Osteocyte (in vitro differentiated cells): ENCODE results near the gene EEF1G. TPM values are rescaled to one million over a fixed set of nuclear protein-coding genes. Genes with fewer than 3 reads are reported as not detected.

Source experiments
- DNase-seq: peaks from one replicate; pipeline ENCODE4 v3.0.0; 2021; ENCODE audit warnings: mixed read lengths; ENCODE audit not compliant: unreplicated experiment; ENCODE audit errors: extremely low spot score
- H3K27ac Mint-ChIP-seq: one replicate; pipeline ENCODE4 v1.8.0; 2021; ENCODE audit warnings: mild to moderate bottlenecking, mixed read lengths; ENCODE audit not compliant: unreplicated experiment
- H3K27me3 Mint-ChIP-seq: one replicate; pipeline ENCODE4 v1.8.0; 2021; ENCODE audit warnings: mixed read lengths; ENCODE audit not compliant: unreplicated experiment
- H3K36me3 Mint-ChIP-seq: one replicate; pipeline ENCODE4 v1.8.0; 2021; ENCODE audit warnings: mixed read lengths; ENCODE audit not compliant: unreplicated experiment
- H3K4me1 Mint-ChIP-seq: one replicate; pipeline ENCODE4 v1.8.0; 2021; ENCODE audit warnings: mixed read lengths; ENCODE audit not compliant: unreplicated experiment
- H3K4me3 Mint-ChIP-seq: one replicate; pipeline ENCODE4 v1.8.0; 2021; ENCODE audit warnings: mild to moderate bottlenecking, moderate library complexity, mixed read lengths; ENCODE audit not compliant: unreplicated experiment
- H3K9me3 Mint-ChIP-seq: one replicate; pipeline ENCODE4 v1.8.0; 2021; ENCODE audit warnings: mixed read lengths; ENCODE audit not compliant: unreplicated experiment
- total RNA-seq: library from RNA; stranded (reverse); gene quantifications from 2 replicates; pipeline ENCODE4 v1.2.1, GENCODE V29; 2021
- TF ChIP-seq, protein P1 (sequence below): fragments of 200-600 bp; sonication (generic); IDR thresholded peaks from 2 replicates; pipeline ENCODE4 v1.5.0; 2021; ENCODE audit warnings: antibody characterized with exemption, mild to moderate bottlenecking, moderate library complexity

The EEF1G gene
- total RNA-seq, 1 donor from 2014 or later, result 1,404 TPM

DNA sequence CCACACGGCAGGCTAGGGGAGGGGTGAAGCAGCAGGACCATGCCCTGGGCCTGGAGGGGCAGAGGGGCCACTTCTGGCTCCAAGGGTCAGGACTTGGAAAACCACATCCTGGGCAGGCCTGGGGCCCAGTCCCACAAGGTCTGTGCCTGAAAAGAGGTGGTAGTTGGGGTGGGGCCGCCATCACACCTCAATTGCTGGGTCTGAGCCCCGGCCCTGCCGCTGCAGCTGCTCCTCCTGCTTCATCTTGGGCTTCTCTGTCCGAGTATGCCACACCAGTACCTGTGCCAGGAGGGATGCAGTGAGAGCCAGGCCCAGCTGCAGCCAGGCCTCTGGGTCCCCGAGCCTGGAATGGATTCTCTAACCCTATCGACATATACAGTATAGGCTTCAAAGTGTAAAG, 41.8 kb upstream of the EEF1G start:
- no peaks in the 10 kb centered on the region for H3K27me3 Mint-ChIP-seq
- no peak for DNase-seq
- no peaks in the 10 kb centered on the region for H3K9me3 Mint-ChIP-seq
- H3K27ac Mint-ChIP-seq, result no peak overlapping the region
- TF ChIP-seq, protein P1, sequence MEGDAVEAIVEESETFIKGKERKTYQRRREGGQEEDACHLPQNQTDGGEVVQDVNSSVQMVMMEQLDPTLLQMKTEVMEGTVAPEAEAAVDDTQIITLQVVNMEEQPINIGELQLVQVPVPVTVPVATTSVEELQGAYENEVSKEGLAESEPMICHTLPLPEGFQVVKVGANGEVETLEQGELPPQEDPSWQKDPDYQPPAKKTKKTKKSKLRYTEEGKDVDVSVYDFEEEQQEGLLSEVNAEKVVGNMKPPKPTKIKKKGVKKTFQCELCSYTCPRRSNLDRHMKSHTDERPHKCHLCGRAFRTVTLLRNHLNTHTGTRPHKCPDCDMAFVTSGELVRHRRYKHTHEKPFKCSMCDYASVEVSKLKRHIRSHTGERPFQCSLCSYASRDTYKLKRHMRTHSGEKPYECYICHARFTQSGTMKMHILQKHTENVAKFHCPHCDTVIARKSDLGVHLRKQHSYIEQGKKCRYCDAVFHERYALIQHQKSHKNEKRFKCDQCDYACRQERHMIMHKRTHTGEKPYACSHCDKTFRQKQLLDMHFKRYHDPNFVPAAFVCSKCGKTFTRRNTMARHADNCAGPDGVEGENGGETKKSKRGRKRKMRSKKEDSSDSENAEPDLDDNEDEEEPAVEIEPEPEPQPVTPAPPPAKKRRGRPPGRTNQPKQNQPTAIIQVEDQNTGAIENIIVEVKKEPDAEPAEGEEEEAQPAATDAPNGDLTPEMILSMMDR, result no peak
- no peak overlapping the region for H3K4me3 Mint-ChIP-seq
- H3K36me3 Mint-ChIP-seq, result no peaks in the 10 kb centered on the region
- H3K4me1 Mint-ChIP-seq, result peaks cover 17% of the 10 kb centered on the region

DNA sequence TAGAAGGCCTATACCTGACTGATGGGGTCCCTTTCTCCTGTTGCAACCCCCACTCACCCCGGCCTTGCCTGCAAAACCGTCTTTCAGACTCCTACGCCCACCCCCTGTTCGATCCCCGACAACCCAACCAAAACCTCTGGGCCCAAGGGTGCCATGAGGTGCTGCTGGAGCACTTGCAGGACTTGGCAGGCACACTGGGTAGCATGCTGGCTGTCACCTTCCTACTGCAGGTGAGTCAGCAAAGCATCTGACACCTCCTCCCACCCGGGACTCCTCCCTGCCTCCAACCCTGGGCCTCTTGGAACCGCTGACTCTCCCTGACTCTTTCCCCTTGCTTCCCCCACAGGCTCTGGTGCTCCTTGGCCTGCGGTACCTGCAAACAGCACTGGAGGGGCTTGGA, 40.6 kb upstream of the EEF1G start:
- Mint-ChIP-seq H3K9me3 (no peaks in the 10 kb centered on the region), H3K4me3 (no peak overlapping the region), H3K4me1 (peaks cover 19% of the 10 kb centered on the region), H3K36me3 (no peaks in the 10 kb centered on the region), H3K27me3 (no peaks in the 10 kb centered on the region), H3K27ac (peak overlapping the region; percentile 68)
- TF ChIP-seq, protein P1, result no peak
- no peak for DNase-seq

DNA sequence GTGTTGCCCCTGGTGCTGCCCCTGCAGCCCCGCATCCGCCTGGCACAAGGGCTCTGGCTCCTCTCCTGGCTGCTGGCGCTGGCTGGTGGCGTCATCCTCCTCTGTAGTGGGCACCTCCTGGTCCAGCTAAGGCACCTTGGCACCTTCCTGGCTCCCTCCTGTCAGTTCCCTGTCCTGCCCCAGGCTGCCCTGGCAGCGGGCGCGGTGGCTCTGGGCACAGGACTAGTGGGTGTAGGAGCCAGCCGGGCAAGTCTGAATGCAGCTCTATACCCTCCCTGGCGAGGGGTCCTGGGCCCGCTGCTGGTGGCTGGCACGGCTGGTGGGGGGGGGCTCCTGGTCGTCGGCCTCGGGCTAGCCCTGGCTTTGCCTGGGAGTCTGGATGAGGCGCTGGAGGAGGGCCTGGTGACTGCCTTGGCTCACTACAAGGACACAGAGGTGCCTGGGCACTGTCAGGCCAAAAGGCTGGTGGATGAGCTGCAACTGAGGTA, 39.6 kb upstream of the EEF1G start:
- DNase-seq, result no peak
- no peaks in the 10 kb centered on the region for H3K27me3 Mint-ChIP-seq
- H3K4me1 Mint-ChIP-seq, result peaks cover 19% of the 10 kb centered on the region
- H3K9me3 Mint-ChIP-seq, result no peaks in the 10 kb centered on the region
- H3K36me3 Mint-ChIP-seq, result peaks cover 2% of the 10 kb centered on the region
- no peak overlapping the region for H3K4me3 Mint-ChIP-seq
- H3K27ac Mint-ChIP-seq, result peak overlapping the region; percentile 68
- TF ChIP-seq, protein P1, result no peak

DNA sequence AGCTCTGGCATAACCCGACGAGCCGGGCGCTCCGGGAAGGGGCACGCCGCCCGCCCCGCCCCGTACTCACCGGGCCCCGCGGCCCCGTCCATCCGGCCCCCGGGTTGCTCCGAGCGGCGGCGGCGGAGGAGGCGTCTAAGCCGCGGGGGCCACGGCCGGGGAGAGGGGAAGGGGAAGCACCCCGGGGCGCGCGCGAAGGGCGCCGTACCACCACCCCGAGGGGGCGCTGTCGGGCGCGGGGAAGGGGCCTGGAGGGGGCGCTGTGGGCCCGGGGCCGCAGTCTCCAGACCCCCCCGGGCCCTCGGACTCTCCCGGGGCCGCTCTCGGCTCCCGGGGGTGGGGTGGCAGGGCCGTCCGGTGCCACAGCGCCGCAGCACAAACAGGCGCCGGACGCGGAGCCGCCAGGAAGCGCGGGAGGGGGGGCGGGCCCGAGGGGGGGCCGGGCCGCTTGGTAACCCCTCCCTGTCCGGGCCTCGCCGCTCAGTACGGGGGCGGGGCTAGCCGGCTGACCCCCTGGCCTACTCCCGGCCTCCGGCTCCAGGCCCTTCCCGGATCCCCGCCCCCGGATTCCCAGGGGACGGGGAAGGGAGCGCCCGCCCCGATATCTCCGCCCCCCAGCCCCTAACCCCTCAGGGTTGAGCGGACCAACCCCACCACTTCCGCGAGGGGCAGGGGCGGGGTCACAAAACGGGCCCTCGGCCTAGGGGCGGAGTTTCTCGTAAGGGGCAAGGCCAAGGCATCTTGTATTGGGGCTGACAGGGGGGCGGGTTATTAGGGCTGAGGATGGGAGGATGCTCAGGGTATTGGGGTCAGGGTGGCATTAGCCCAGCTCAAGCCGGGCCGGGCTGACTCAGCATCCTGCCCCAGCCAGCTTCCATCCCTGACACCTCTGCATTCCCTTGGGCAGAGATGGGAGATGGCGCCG, 38.9 kb upstream of the EEF1G start, which contains the start of the genes EML3 and ROM1:
EML3 (minus strand) TSS at position 410 of the 925 bp plus-strand sequence; CDS start at position 92, 318 bp downstream.
ROM1 (plus strand) TSS at position 892 of the 925 bp plus-strand sequence; CDS start at position 917, 25 bp downstream.
- peaks cover 5% of the 10 kb centered on the region for H3K36me3 Mint-ChIP-seq
- peak within 1 kb of the TSS; percentile 97 for H3K27ac Mint-ChIP-seq
- H3K4me1 Mint-ChIP-seq, result peaks cover 19% of the 10 kb centered on the region
- H3K4me3 Mint-ChIP-seq, result peak within 1 kb of the TSS; percentile 93
- H3K27me3 Mint-ChIP-seq, result no peaks in the 10 kb centered on the region
- no peaks in the 10 kb centered on the region for H3K9me3 Mint-ChIP-seq
- TF ChIP-seq, protein P1, result no peak
- DNase-seq, result peak; percentile 94
